HG03378 (cell line): ENCODE results near the gene MPV17.
"Not testable (repeated sequence)": the region's sequence is repeated elsewhere in the genome, so short reads cannot be mapped to it uniquely, and the experiment has no call there.

Source experiments
- ATAC-seq: cut with Tn5 transposase; IDR thresholded peaks from one replicate; pipeline ENCODE4 v1.9.1; 2021; ENCODE audit warnings: mild to moderate bottlenecking, moderate library complexity; ENCODE audit not compliant: unreplicated experiment

The MPV17 gene

DNA sequence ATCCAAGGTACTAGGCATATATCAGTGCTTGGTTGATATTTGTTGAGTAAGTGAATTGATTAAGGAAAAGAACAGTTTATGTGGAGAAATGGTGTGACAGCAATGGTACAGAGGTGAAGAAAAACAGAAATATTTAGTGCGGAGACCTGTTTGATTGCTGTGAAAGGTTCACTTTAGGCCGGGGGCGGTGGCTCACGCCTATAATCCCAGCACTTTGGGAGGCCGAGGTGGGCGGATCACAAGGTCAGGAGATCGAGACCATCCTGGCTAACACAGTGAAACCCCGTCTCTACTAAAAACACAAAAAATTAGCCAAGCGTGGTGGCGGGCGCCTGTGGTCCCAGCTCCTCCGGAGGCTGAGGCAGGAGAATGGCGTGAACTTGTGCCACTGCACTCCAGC is 54.6 kb downstream of the MPV17 start:
- ATAC-seq: not testable (repeated sequence)

DNA sequence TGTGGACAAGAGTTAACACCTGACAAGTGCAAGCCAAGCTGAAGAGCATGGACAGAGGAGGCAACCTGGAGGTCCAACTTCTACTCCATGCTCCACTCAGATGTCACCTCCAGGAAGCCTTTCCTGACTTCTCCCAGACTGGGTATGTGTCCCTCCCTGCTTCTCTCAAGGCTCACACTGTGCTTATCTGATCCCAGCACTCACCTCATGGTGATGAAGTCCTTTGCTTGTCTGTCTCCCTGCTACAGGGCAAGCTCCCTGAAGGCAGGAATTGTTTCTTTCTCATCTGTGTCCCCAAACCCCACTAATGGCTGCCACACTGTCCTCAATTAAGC is 57.4 kb downstream of the MPV17 start:
- no peak for ATAC-seq

DNA sequence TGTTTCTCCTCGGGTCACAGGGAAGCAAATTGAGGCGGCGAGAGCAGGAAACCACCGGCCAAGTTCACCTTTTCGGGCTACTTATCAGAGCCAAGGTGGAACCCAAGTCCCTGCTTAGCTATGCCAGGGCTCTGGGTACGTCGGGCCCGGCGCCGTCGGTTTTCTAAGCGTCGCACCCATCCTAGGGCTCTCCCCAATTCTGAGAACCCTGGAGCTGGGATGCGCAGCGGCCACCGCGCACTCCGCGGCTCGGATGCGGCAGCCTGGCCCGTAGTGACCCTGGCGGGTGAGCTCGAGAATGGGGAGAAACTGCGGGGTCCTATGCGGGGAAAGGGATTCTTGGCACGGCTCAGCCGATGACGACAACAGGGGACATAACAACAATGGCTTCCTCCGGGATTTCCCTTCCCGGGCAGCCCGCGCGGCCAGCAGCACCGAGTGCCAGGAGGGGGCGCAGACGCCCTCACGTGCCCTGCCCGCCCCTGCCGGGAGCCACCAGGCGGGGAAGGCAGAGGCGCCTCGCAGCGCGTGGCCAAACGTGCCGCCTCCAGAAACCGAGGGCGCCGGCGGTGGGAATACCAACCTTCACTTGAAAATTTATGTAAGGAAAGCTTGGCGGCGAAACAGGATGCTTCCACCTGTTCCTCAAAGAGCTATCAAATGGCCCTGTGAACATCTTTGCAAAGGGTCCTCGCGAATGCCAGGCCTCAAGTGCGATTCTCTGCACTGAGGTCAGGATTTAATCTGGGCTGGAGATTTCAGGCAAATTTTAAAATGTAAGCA is 58.0 kb downstream of the MPV17 start:
- no peak for ATAC-seq

DNA sequence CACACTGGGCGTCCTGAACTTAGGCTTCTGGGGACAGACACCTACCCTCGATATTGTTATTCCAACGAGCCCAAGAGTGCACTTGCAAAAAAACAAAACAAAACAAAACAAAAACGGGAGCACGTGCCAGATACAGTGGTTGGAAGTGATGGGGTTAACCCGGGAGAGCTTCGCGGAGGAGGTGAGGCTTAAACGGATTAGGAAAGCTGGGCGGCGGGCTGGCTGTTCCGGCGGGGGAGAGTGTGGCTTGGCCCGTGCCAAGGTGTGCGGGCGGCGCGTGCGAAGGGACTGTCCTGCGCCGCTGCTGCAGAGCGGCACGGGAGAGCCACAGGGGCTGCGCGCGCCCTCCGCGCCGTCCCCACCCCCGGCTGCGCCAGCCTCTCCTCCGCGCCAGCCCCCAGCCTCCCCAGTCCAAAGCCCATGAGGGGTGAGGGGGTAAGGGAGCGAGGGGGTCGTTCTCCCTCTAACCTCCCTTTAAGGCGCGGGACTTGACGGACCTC is 58.6 kb downstream of the MPV17 start:
- no peak for ATAC-seq

DNA sequence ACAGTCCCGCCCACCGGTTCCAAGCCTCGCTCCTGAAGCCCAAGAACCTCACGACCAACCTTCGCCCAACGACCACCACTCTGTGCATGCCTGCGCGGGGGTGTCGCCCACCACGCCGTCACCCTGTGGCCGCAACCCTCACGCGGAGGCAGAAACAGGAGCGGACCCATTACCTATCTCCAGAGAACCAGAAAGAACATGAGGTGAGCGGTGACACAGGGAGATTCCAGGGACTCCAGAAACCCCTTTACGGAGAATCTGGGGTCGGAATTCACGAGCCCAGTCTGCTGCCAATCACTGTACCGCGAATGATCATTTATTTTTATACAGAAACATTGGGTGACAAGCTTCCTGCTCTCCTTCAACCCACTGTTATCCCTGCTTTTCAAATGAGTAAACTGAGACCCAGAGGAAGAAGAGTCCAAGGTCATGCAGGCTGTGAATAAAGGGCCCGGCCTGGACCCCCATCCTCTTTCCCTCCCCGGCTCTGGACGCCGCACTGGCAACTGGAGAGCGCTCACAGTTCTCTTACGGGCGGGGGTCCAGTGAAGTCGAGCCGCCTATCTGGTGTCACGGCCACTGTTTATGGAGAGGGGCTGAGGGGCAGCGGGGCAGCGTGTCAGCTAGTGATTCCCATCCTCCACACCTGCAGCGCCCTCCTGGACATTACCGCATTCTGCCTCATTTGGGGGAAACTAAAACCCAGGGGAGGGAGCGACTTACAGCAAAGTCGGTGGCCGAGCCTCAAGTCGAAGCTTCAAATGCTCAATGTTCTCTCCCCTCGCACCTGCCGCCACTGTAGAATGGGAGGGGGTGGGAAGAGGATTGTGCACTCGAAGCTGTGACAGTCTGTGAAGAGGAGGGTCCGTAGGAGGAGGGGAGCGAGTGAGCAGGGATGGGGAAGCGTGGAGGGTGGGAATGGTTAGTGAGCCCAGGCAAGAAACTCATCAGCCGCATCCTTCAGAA is 59.3 kb downstream of the MPV17 start:
- ATAC-seq: no peak

DNA sequence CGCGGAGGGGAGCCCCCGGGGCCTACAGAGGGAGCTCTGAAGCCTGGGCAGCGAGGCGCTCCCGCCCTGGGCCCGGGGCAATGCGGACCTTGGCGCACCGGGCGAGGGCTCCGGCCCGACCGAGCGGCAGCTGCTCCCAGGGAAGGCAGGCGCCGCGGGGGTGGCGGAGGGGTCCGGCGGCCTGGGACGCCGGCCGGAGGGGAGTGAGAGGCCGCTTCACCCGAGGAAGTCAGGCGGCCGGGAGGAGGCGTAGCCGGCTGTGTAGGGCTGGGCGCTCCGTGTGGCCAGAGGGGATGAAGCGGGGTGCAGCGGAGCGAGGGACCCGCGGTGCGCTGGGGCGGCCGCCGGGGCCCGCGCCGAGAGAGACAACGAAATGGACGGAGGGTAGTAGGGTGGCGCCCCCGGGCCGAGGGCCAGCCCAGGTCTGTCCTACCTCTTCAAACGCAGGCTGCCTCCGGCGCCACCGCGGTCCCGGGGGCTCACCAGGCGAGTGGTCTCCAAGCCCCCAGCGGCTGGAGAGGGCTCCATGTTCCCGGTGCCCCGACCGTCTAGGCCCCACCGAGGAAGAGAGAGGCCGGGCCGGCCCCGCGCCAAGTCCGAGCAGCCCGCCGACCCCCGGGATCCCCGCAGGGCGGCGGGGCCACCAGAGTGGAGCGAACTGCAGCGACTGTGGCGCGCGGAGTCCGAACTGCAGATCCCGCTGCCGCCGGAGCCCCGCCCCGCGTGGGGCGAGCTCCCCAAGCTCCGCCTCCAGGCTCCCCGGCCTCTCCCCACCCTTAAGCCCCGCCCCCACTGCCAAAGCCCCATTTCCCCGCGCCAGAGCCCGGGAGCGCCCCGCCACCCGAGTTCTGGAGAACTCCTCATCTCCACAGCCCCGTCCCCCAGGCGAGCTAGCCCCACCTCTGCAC is 60.3 kb downstream of the MPV17 start, which contains the start of gene SLC30A3:
Gene SLC30A3, minus strand, starts transcription at position 669 of the 908 bp plus-strand sequence. Its CDS starts 141 bp downstream, at position 528.
- no peak for ATAC-seq

DNA sequence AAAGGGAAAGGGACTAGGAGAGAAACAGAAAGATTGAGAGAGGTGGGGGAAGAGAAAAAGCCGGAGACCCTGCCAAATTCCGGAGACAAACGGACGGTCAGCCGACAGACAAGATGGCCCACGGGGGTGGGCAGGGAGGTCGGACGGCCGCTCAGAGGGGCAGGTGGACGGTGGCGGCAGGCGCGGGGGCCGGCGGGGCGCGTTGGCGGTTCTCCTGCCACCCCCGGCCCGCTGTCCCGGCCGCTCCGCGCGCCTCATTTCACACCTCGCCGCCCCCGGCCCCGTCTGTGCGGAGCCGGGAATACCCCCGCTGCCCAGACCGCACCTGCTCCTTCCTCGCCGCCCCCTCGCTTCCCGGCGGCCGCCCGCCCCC is 61.0 kb downstream of the MPV17 start:
- ATAC-seq: no peak

DNA sequence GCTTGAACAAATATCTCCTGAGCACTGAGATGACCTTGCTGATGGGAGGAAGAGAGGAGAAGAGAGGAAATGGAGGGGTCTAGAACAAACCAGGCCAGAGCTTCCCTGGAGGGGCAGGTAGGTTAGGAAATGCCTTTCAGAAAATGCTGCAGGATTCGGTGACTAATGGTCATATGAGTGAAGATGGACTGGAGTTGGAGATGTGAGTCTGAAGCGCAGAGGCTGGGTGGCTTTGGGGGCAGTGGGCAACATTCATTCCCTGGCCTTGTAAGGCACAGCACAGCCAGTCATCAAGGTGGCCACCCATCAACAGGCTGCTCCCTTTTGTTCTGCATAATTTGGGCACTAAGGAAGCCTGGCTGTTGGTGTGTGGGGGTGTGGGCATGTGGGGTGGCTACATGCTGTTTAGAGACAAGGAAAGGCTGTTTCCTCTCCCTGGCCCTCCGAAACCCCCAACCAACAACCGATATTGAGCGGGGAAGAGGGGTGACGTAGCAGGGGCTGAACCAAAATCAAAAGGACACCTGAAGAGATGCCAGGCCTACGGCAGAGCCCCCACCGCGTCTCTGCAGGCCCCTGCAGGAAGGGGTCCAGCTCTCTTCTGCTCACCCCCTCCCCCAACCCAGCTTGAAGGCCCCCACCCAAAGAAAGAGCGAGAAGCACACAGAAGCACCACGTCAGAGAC is 61.5 kb downstream of the MPV17 start:
- no peak for ATAC-seq
